Measurements from ENCODE around the gene VOPP1.

Gene VOPP1

DNA sequence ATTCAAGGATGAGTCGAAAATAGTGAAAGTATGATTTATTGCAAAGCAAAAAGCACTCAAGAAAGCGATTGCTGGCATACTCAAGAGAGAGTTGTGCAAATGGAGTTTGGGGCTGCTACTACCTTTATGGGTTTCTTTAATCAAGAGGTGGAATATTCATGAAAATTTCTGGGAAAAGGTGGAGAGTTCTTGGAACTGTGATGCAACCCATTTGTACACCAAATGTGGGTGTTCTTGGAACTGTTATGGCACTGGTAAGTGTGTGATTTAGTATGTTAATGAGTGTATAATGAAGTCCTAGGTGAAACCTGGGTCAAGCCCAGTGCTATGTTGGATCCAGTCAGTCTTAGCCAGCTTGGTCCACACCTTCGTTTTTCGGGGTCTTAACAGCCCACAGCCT is 3.4 kb upstream of the VOPP1 start:
- H3K4me3 ChIP-seq (ENCODE audit: low read depth, low read length): no peak overlapping the region
- no peak for DNase-seq (ENCODE audit: low read depth)
- TF ChIP-seq, protein P1, sequence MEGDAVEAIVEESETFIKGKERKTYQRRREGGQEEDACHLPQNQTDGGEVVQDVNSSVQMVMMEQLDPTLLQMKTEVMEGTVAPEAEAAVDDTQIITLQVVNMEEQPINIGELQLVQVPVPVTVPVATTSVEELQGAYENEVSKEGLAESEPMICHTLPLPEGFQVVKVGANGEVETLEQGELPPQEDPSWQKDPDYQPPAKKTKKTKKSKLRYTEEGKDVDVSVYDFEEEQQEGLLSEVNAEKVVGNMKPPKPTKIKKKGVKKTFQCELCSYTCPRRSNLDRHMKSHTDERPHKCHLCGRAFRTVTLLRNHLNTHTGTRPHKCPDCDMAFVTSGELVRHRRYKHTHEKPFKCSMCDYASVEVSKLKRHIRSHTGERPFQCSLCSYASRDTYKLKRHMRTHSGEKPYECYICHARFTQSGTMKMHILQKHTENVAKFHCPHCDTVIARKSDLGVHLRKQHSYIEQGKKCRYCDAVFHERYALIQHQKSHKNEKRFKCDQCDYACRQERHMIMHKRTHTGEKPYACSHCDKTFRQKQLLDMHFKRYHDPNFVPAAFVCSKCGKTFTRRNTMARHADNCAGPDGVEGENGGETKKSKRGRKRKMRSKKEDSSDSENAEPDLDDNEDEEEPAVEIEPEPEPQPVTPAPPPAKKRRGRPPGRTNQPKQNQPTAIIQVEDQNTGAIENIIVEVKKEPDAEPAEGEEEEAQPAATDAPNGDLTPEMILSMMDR (IDR thresholded peaks at IDR 0.05; ENCODE audit: control insufficient read depth, extremely low read depth, insufficient read depth): no peak

- TF ChIP-seq, protein P1 (IDR thresholded peaks at IDR 0.05; ENCODE audit: control insufficient read depth, extremely low read depth, insufficient read depth): no peak
- no peak for DNase-seq (ENCODE audit: low read depth)
- H3K4me3 ChIP-seq (ENCODE audit: low read depth, low read length): no peak overlapping the region
These were observed 2.8 kb upstream of the VOPP1 start for GRCh38 chr7:55575098-55575497.

GRCh38 chr7:55574051-55574717 is 1.9 kb upstream of the VOPP1 start:
- H3K4me3 ChIP-seq (ENCODE audit: low read depth, low read length): no peak overlapping the region
- TF ChIP-seq, protein P1 (IDR thresholded peaks at IDR 0.05; ENCODE audit: control insufficient read depth, extremely low read depth, insufficient read depth): no peak
- DNase-seq (ENCODE audit: low read depth): no peak

DNA sequence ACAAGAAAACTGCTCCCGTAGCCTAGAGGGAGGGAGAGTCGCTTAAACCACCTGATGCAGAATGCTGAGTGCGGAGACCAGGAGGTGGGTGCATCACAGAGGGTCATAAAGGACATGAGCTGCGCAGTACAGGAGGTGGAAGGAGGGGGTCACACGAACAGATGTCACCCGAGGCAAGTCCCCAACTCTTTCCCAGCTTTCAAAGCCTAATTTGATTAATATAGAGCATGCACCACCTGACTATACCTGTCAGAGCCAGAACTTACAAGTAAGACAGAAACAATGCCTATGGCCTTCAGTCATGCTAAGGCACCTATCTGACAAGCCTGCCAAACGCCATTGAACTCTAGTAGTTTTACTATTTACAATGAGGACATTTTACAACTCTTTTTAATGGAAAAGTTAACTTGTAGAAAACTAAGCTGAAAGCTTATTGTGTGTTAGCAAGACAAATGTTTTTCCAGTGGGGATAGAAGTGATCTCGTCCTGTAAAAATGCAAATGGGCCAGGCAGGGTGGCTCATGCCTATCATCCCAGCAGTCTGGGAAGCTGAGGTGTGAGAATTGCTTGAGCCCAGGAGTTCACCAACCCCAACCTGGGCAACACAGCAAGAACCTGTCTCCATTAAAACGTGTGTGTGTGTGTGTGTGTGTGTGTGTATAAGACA is 1.1 kb upstream of the VOPP1 start:
- peak overlapping the region; percentile 59 for H3K4me3 ChIP-seq (ENCODE audit: low read depth, low read length)
- TF ChIP-seq, protein P1 (IDR thresholded peaks at IDR 0.05; ENCODE audit: control insufficient read depth, extremely low read depth, insufficient read depth): no peak
- DNase-seq (ENCODE audit: low read depth): no peak

DNA sequence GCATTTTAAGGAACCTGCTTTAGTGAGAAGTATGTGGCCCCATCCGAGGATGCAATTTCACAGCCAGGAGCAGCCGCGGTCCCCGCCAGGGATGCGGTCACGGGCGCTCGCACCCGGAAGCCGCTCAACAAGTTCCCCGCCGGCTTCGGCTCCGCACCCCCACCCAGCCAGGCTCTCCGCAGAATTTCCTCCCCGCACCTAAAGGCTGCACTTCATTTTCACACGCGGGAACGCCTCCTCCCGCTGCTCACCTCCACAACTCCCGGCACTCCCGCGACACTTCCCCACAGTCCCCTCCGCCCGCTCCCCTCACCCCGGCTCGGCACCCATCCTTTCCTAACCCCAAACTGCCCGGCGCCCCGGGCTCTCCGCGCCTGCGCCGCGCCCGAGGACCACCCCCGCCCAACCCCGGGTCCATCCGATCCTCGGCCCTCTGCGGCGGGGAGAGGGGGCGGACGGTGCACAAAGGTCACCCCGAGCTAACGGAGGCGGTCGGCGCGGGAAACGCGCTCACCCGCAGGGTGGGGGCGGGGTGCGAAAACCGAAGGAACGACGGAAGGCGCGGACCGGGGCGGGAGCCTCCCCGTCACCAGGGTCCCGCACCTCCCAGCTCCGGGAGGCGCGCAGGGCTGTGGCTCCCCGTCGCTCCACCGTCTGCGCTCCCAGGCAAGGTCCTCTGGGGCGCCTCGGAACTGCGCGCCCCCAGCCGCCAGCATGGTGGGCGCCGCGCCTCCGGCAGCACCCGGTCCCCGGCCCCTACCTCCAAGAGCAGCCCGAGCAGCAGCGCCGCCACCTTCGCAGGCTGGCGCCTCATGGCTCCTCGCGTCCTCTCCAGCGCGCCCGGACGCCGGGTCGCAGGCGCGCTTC is 558 bp downstream of the VOPP1 start:
- no peak for DNase-seq (ENCODE audit: low read depth)
- peak overlapping the region; percentile 78 for H3K4me3 ChIP-seq (ENCODE audit: low read depth, low read length)
- TF ChIP-seq, protein P1 (IDR thresholded peaks at IDR 0.05; ENCODE audit: control insufficient read depth, extremely low read depth, insufficient read depth): no peak

DNA sequence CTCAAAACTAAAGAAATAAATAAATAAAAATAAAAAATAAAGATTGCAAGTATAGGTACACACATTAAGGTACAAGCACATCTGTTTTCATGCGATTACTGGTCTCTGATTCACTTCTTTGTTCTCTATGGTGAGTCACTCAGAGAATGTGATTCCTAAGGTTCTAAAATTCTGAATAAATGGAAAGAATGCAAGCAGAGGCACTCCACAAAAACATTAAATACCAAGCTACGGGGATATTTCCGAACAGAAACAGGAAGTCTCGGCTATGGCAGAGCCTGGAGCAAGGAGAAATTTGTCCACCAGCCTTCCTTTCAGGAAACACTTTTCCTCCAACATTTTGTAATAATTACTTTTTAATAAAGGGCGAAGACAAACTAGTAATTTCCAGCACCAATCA is 1.4 kb downstream of the VOPP1 start:
- no peak for DNase-seq (ENCODE audit: low read depth)
- TF ChIP-seq, protein P1 (IDR thresholded peaks at IDR 0.05; ENCODE audit: control insufficient read depth, extremely low read depth, insufficient read depth): no peak

More for the DNA sequence above, 1.4 kb downstream of the VOPP1 start:
- H3K4me3 ChIP-seq (ENCODE audit: low read depth, low read length): peak overlapping the region; percentile 78
